Measurements from ENCODE around the gene SLC38A11.

The SLC38A11 gene

DNA sequence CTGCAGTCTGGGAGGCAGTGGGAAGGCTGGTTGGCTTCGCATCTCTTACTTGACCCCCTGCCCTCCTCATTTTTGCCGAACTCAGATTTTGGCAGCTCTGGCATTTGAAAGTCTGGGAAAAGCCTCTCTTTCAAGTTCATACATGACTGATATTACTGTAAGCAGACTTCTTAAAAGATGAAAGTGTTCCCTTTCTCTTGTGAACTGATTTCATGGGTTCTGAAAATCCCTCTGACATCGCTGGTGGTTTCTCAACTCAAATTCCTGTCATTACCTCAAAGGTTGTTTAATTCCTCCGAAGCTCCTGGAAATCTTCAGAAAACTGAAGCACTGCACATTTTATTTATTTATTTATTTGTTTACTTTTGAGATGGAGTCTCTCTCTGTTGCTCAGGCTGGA, 16.9 kb upstream of the SLC38A11 start:
- DNase-seq (ENCODE audit: low spot score): no peak

DNA sequence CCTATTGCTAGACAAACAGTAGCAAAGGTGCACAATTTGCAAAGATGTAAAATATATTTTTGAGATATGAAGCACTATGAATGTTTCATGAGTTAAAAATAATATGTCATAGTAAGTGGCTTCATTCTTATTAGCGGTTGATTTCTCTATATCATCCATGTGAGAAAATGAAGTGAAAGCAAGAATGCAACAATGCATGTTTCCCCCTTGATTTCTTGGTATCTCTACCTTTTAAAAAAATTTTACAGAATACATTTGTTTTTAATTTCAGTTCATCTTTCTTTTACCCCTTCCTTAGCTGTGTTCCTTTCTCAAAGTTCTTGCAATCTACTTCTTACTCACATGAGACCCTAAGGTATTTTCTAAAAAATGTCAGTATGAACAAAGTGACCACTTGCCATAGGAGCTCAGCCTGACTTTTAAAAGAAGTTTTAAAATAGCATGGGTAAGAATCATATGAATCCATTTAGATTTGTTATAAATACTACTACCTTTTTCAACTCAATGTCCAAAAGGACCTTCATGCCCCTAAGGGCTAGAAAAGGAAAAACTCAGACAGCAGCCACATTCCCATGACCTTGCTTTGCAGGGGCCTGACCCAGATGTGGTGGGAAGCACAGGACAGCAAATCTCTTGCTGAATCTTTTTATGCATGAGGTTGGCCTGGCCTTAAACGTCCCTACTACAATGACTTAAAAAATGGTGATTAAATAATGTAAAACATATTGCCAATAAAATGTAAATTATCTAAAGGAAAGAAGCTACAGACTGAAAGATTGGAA, 14.8 kb upstream of the SLC38A11 start:
- DNase-seq (ENCODE audit: low spot score): no peak

DNA sequence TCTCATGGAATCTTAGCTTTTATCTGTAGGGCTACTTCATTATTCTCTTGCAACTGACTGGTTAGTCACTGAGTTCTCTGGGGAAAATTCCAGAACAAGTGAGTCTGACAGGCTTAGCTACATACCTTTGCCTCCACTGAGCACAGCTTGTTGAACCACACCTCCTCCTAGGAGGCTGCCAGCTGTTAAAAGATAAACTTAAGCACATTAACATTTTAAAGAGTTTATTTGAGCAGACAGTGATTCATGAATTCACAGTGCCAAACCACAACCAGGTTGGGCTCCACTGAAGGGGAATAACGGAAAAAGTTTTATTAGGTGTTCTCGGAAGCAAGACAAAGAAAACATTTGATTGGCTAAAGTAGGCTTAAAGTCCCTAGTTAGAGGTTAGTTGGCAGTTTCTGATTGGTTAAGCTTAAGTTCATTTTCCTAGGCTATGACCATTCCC, 12.5 kb upstream of the SLC38A11 start:
- no peak for DNase-seq (ENCODE audit: low spot score)

DNA sequence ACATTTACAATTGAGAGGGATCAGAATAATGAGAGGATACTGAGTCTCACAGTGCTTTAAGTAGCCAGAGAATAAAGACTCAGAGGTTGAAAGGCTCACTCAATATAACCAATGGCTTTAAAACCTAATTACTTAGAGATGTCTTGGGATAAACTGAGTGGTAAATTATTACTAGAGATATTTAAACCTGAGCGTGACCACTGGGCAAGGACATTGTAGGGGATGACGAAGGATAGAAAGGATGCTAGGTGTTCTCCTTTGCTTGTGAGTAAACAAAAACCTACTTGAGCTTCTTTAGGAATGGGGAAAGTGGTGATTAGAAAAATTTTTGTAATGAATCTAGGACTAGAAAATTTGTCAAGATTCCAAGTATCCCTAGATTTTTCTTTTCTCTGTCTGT, 12.0 kb upstream of the SLC38A11 start:
- DNase-seq (ENCODE audit: low spot score): no peak

DNA sequence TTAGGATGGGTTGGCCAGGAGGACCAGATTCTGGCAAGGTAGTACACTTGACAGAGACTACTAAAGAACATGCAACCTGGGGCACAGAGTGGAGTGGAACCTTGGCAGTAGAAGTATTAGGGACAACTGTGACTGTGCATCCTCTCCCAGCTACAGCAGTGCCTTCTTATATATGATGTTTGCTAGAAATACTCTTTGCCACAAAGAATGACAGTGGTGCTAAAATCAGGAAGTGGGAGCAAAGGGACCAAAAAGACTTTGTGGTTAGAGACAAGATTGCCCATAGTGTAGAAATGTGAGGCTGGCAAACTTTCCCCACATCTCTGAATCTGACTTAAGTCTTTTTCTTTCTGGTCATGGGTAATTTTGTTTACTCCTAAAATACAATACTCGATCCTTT, 9.4 kb upstream of the SLC38A11 start:
- DNase-seq (ENCODE audit: low spot score): no peak

- DNase-seq (ENCODE audit: low spot score): no peak
These were observed 4.8 kb upstream of the SLC38A11 start for GRCh38 chr2:164960159-164960558.

GRCh38 chr2:164954186-164954585, 1.1 kb downstream of the SLC38A11 start:
- DNase-seq (ENCODE audit: low spot score): no peak

- DNase-seq (ENCODE audit: low spot score): no peak
These were observed 2.0 kb downstream of the SLC38A11 start for GRCh38 chr2:164953279-164953678.

GRCh38 chr2:164952057-164952702, 3.1 kb downstream of the SLC38A11 start:
- DNase-seq (ENCODE audit: low spot score): no peak

- DNase-seq (ENCODE audit: low spot score): no peak
These were observed 6.8 kb downstream of the SLC38A11 start for GRCh38 chr2:164948540-164948939.

DNA sequence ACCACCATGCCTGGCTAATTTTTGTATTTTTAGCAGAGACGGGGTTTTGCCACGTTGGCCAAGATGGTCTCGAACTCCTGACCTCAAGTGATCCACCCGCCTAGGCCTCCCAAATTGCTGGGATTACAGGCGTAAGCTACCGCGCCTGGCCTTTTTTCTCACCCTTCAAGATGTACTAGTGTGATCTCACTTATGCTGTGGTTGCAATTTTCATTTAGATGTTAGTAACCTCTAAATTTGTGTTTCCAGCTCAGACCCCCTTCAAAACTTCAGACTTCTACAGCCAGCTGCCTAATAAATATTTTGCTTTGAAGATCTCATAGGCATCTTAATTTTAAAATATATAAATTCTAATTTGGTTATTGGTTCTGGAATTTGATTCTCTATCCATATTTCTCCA, 8.0 kb downstream of the SLC38A11 start:
- no peak for DNase-seq (ENCODE audit: low spot score)

- no peak for DNase-seq (ENCODE audit: low spot score)
These were observed 12.0 kb downstream of the SLC38A11 start for GRCh38 chr2:164943289-164943688.

GRCh38 chr2:164937864-164938401, 17.4 kb downstream of the SLC38A11 start:
- DNase-seq (ENCODE audit: low spot score): no peak

DNA sequence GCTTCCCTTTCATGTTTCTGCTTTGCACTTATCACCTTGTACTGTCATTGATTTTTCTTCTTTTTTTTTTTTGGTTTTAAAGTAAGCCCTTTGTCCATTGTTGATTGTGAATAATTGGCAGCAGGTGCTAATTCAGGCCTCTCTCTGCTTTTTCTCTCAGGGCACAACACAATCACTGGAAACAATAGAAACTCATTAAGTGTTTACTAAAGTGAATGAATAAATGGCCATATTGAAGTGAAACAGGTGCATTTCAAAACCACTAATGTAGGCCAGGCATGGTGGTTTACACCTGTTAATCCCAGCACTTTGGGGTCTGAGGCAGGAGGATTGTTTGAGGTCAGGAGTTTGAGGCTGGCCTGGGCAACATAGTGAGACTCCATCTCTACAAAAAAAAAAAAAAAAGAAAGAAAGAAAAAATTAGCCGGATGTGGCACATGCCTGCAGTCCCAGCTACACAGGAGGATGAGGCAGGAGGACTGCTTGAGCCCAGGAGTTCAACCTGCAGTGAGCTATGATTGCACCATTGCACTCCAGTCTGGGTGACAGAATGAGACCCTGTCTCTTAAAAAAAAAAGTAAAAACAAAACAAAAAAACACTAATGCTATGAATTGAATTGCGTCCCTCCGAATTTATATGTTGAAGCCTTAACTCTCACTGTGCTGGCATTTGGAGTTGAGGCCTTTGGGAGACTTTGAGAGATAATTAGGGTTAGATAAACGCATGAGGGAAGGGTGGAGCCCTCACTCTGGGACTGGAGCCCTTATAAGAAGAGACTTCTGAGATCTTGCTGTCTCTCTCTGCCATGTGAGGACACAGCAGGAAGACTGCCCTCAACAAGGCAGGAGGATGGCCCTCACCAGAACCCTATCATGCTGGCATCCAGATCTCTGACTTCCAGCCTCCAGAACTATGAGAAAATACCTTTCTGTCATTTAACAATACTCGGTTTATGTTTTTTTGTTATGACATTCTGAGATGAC, 19.9 kb downstream of the SLC38A11 start:
- no peak for DNase-seq (ENCODE audit: low spot score)

DNA sequence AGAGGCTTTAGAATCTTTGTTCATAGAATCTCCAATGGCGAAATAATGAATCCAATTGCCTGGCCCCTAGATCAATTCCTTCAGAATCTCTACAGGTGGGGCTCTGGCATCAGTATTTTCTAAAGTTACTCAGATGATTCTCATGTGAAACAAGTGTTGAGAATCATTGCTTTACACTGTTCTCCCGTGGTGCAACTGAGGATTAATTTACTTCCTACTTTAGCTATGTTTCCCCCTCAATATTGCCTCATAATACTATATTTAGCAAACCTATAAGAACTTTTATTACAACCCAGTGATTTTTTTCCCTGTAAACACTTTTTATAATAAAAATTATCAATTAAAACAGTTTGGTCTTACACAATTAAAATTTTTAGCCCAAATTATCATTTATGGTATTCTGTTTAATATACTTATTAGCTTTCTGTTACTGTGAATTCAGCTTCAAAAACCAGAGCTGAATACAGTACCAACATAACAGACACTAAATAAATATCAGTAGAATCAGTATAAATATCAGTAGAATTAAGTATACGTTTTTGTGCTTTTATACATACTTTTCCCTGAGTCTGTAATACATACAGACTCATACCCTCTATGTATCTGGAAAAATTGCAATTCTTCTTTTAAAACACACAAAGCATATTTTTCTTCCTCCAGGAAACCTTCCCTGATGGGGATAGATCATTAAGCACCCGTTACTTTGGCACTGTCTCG, 20.8 kb downstream of the SLC38A11 start:
- no peak for DNase-seq (ENCODE audit: low spot score)

DNA sequence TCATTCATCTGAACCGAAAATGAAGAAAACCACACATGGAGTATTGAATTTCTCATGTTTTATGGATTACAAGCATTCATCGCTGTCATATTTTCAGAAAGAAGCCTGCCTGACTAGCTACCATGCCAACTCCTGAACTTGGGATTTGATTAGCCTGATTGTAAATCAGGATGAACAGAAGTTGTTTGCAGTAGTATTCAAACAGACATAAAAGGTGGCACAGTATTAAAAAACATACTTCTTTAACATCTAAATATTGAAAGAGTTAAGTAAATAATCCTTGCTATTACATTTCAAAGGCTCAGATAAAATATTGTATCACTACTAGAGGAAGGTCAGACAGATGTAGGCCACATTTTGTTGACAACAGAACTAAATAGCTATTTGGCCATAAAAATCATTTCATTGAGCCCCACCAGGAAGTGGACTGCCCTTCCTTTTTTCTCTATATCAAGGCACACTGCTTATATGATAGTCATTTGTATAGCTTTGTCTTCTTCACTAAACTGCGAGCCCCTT, 21.6 kb downstream of the SLC38A11 start:
- DNase-seq (ENCODE audit: low spot score): no peak

DNA sequence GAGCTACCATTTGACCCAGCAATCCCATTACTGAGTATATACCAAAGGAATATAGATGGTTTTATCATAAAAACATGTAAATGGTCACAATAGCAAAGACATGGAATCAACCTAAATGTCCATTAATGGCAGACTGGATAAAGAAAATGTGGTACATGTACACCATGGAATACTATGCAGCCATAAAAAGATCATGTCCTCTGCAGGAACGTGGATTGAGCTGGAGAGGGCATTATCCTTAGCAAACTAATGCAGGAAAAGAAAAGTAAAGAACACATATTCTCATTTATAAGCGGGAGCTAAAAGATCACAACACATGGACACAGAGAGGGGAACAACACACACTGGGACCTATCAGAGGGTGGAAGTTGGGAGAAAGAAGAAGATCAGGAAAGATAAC, 22.9 kb downstream of the SLC38A11 start:
- DNase-seq (ENCODE audit: low spot score): no peak

- DNase-seq (ENCODE audit: low spot score): no peak
These were observed 27.1 kb downstream of the SLC38A11 start for GRCh38 chr2:164928101-164928673.

- no peak for DNase-seq (ENCODE audit: low spot score)
These were observed 33.2 kb downstream of the SLC38A11 start for GRCh38 chr2:164922134-164922533.

GRCh38 chr2:164920430-164920829, 34.9 kb downstream of the SLC38A11 start:
- no peak for DNase-seq (ENCODE audit: low spot score)
